C4-2B (cell line): ENCODE results near the gene CLDN34.

ENCODE experiments used
- H3K27ac ChIP-seq: fragments of 450-650 bp; 2 replicates; pipeline ENCODE4 v1.5.1; 2017
- ZFX ChIP-seq: fragments of 450-650 bp; IDR thresholded peaks from 2 replicates; pipeline ENCODE4 v1.6.1; 2017
- TF ChIP-seq, protein P1 (sequence below): fragments of 450-650 bp; conservative IDR thresholded peaks from 2 replicates; pipeline ENCODE4 v1.5.1; 2017; ENCODE audit warnings: mild to moderate bottlenecking

The CLDN34 gene, protein sequence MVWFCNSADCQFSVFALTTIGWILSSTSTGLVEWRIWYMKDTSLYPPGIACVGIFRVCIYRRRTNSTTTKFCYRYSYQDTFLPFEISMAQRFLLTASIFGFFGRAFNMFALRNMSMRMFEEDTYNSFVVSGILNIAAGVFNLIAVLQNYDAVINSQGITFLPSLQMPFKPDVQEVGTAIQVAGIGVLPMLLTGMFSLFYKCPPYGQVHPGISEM

DNA sequence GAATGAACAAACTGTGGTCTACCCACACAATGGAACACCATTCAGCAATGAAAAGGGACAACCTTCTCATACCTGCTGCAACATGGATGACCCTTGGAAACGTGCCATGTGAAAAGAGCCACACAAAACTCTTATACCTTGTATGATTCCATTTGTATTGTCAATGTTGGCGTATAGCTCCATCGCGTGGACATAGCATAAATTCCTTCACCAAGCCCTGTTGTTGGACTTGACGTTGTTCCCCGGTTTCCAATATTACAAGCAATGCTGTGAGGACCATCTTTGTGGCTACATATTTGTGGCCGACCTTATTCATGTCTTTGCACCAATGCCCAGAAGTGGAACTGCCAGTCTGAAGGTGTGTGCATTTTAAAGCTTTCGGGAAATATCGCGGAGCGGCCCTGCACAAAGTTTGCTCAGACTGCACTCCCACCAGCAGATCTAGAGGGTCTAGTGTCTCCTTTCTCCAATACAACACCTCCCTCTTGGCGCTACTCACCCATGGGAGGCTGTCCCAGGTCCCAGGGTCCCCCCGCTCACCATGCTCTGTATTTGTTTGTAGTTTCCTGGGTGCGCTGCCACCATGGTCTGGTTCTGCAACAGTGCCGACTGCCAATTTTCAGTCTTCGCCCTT is at the start of gene CLDN34:
Gene CLDN34, plus strand, starts transcription at position 584 of the 634 bp plus-strand sequence. Its CDS starts 0 bp downstream, at position 584.
- no peak for TF ChIP-seq ZFX
- TF ChIP-seq, protein P1, sequence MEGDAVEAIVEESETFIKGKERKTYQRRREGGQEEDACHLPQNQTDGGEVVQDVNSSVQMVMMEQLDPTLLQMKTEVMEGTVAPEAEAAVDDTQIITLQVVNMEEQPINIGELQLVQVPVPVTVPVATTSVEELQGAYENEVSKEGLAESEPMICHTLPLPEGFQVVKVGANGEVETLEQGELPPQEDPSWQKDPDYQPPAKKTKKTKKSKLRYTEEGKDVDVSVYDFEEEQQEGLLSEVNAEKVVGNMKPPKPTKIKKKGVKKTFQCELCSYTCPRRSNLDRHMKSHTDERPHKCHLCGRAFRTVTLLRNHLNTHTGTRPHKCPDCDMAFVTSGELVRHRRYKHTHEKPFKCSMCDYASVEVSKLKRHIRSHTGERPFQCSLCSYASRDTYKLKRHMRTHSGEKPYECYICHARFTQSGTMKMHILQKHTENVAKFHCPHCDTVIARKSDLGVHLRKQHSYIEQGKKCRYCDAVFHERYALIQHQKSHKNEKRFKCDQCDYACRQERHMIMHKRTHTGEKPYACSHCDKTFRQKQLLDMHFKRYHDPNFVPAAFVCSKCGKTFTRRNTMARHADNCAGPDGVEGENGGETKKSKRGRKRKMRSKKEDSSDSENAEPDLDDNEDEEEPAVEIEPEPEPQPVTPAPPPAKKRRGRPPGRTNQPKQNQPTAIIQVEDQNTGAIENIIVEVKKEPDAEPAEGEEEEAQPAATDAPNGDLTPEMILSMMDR, result no peak
- no peak within 1 kb of the TSS for H3K27ac ChIP-seq

DNA sequence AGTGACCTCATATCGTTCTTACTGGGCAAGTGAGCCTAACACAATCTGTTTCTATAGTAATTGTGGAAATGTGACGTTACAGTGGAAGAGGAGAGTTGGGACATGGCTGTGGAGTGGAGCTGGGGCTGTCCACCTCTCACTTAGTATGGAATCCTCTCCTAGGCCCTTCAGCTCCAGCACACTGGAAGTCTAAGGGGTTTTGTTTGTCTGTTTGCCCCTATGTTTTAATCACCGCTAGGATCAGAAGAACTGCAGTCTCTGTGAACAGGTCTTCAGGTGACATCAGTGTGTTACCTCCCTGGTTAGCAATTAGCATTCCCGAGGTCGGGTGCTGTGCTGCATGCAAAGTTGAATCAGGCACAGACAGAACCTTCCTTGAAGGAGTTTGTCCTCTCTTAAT is 49.3 kb upstream of the CLDN34 start:
- no peak overlapping the region for H3K27ac ChIP-seq
- TF ChIP-seq ZFX, result no peak
- TF ChIP-seq, protein P1, result no peak

DNA sequence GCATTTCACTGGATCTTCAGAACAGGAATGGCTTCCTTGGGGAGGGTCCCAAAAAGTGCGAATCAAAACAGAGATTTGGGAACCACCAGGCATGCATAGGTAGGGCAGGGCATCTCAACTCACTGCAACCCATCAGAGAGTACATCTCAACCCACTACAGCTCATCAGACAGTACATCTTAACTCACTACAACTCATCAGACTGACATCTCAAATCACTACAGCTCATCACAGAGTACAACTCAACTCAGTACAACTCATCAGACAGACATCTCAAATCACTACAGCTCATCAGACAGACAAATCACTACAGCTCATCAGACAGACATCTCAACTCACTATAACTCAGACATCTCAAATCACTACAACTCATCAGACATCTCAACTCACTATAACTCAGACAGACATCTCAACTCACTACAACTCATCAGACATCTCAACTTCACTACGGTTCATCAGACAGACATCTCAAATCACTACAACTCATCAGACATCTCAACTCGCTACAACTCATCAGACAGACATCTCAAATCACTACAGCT is 47.5 kb upstream of the CLDN34 start:
- no peak overlapping the region for H3K27ac ChIP-seq
- TF ChIP-seq, protein P1, result no peak

DNA sequence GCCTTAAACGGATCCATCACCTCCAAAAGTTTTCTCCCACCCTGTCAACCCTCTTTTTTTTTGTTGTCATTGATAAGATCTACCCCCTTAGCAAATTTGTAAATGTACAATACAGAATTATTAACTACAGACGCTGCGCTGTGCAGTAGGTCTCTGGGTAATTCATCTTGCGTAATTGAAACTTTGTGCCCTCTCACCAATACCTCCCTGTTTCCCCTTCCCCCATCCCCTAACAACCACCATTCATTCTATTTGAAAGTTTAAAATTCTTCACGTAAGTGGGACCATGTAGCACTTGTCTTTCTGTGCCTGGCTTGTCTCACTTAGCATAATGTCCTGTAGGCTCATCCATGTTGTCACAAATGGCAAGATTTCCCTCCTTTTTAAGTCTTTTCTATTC is 45.8 kb upstream of the CLDN34 start:
- TF ChIP-seq, protein P1, result no peak
- TF ChIP-seq ZFX, result no peak
- H3K27ac ChIP-seq, result no peak overlapping the region

DNA sequence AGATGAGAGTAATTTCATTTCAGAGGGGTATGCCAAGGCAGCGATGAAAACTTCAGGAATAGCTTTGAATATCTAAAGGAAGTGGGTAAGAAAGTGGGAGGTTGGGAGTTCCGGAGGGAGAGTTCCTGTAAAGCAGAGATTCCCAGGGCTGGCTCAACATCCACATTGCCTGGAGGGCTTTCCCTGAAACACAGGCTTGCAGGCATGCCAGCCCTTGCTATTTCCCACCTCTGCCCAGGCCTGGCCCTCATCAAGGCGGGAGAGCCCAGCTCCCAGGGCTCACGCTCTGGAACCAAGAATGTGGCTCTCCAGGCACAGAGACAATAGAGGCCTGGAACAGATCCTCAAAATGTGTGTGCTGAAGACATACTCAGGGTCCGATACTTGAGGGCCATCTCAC is 43.8 kb upstream of the CLDN34 start:
- no peak overlapping the region for H3K27ac ChIP-seq
- no peak for TF ChIP-seq ZFX
- TF ChIP-seq, protein P1, result no peak

DNA sequence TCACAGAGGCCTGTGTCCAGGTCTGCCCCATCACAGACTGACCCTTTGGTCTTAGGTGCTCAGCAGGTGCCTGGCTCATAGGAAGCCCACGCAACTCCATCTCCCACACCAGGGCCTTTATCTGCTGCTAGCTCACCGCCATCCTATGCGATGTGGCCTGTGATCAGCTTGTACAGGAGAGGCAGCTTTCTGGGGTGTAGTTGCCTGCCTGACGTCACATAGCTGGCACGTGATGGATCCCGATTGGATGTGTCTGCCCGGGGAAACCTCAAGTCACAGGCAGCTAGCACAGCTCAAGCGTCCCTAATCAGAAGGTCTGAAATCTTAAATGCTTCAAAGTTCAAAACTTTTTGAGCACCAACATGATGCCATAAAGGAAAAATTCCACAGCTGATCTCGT is 41.2 kb upstream of the CLDN34 start:
- TF ChIP-seq, protein P1, result no peak
- TF ChIP-seq ZFX, result no peak
- no peak overlapping the region for H3K27ac ChIP-seq

DNA sequence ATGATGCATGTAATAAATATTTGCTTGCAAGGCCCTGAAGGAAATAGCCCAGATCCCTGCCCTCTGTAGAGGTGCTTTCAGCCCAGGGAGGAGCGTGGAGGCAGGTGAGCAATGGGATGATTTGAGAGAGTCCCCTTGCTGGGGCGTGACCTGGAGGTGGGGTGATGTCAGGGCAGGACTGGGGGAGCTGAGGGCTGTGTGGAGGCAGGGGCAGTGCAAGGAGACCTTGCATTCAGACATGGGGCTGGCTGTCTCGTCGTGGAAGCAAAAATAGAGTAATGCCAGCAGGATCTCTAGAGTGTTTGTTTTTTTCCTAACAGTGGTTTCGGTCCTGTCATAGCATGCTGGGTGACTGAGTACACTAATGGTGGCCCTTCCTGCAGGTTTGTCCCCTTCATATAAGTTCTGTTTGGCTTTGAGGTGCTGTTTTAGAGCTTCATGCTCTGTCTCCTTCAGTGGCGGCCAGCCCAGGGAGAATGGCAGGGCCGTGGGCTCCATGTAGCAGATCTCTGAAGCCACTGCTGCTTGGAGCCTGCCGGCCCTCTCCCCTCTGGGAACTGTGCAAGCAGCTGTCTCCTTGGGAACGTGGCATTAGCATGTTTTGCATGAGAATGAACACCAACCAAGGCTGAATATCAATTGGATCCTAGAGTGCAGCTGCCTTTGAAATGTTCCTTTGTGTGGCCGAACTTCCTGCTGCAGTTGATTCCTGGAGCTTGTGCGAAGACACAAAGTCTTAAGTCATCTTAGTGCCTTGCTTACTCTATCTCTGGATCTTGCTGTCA is 39.3 kb upstream of the CLDN34 start:
- no peak overlapping the region for H3K27ac ChIP-seq
- no peak for TF ChIP-seq ZFX
- TF ChIP-seq, protein P1, result no peak
